DND-41 (cell line): Measurements from ENCODE around the gene ORMDL2.

ENCODE experiments used
- ATAC-seq: fragments of 200-7000 bp; cut with Tn5 transposase; 3 replicates; pipeline ENCODE4 v1.9.1; 2021; ENCODE audit warnings: low read depth; ENCODE audit not compliant: insufficient read depth
- DNase-seq: peaks from one replicate; pipeline ENCODE4 v3.0.0-alpha.2; 2020
- H2AFZ ChIP-seq: 2 replicates; pipeline ENCODE4 v1.6.0; 2012; ENCODE audit warnings: low read depth, low read length
- H3K27ac ChIP-seq: 2 replicates; pipeline ENCODE4 v1.5.1; 2012; ENCODE audit warnings: low read length, inconsistent platforms
- H3K27me3 ChIP-seq: fragments of 200-600 bp; sonication (generic); 2 replicates; pipeline ENCODE4 v1.6.0; 2012; ENCODE audit warnings: low read length, mild to moderate bottlenecking, inconsistent platforms; ENCODE audit not compliant: insufficient read depth, poor library complexity
- H3K36me3 ChIP-seq: 2 replicates; pipeline ENCODE4 v1.5.1; 2012; ENCODE audit warnings: low read length, inconsistent platforms; ENCODE audit not compliant: insufficient read depth
- H3K4me1 ChIP-seq: 2 replicates; pipeline ENCODE4 v1.5.1; 2012; ENCODE audit warnings: mild to moderate bottlenecking, low read length; ENCODE audit not compliant: insufficient read depth
- H3K4me2 ChIP-seq: 2 replicates; pipeline ENCODE4 v1.6.0; 2012; ENCODE audit warnings: mild to moderate bottlenecking, moderate library complexity, low read length, inconsistent platforms; ENCODE audit not compliant: insufficient read depth
- H3K4me3 ChIP-seq, 2 experiments: fragments of 200-600 bp in 1 of 2; shearing (Covaris generic) in 1 of 2; 2 replicates each; pipeline ENCODE4 v1.5.1; 2012 to 2016; ENCODE audit warnings: inconsistent platforms in 2 of 2, low read length in 2 of 2, mild to moderate bottlenecking in 2 of 2, low read depth in 1 of 2, moderate library complexity in 1 of 2
- H3K79me2 ChIP-seq: 2 replicates; pipeline ENCODE4 v1.6.0; 2012; ENCODE audit warnings: low read length, inconsistent platforms; ENCODE audit not compliant: insufficient read depth
- H3K9ac ChIP-seq: 2 replicates; pipeline ENCODE4 v1.6.0; 2012; ENCODE audit warnings: low read depth, mild to moderate bottlenecking, inconsistent platforms, low read length, moderate library complexity
- H3K9me3 ChIP-seq: 2 replicates; pipeline ENCODE4 v1.5.1; 2012; ENCODE audit warnings: low read length, moderate library complexity, mild to moderate bottlenecking, inconsistent platforms; ENCODE audit not compliant: insufficient read depth, severe bottlenecking
- H4K20me1 ChIP-seq: 2 replicates; pipeline ENCODE4 v1.6.0; 2012; ENCODE audit warnings: low read length; ENCODE audit not compliant: insufficient read depth
- CTCF ChIP-seq: IDR thresholded peaks from 2 replicates; pipeline ENCODE4 v1.5.1; 2012; ENCODE audit warnings: borderline replicate concordance, low read length, moderate library complexity, mild to moderate bottlenecking; ENCODE audit not compliant: poor library complexity, severe bottlenecking; ENCODE audit errors: extremely low read depth
- EZH2 ChIP-seq: IDR thresholded peaks from 3 replicates; pipeline ENCODE4 v1.6.1; 2012; ENCODE audit warnings: borderline replicate concordance, low read depth, mild to moderate bottlenecking, moderate library complexity, low read length, inconsistent platforms; ENCODE audit not compliant: severe bottlenecking

The ORMDL2 gene

GRCh38 chr12:55815473-55815872 is 2.4 kb upstream of the ORMDL2 start:
- peaks cover 46% of the 10 kb centered on the region for H4K20me1 ChIP-seq
- H3K4me2 ChIP-seq, result peak overlapping the region; percentile 73
- peaks cover 62% of the 10 kb centered on the region for H3K36me3 ChIP-seq
- H3K27ac ChIP-seq, result no peak overlapping the region; the same call in 1 of the 2 replicates
- ATAC-seq, result no peak
- no peaks in the 10 kb centered on the region for H3K9me3 ChIP-seq
- peak overlapping the region; percentile 74; the same call in 1 of the 2 replicates for H3K9ac ChIP-seq
- H3K27me3 ChIP-seq, result no peaks in the 10 kb centered on the region
- peaks cover 61% of the 10 kb centered on the region for H3K4me1 ChIP-seq
- TF ChIP-seq CTCF (no peak), EZH2 (no peak)
- no peak for DNase-seq
- no peak overlapping the region for H2AFZ ChIP-seq
- peak overlapping the region in 1 of 2 experiments; percentile 79; a peak in 1 of 4 replicates for H3K4me3 ChIP-seq
- peaks cover 98% of the 10 kb centered on the region for H3K79me2 ChIP-seq

GRCh38 chr12:55816881-55817344 is 928 bp upstream of the ORMDL2 start:
- no peaks in the 10 kb centered on the region for H3K27me3 ChIP-seq
- H3K36me3 ChIP-seq, result peaks cover 66% of the 10 kb centered on the region
- peaks cover 62% of the 10 kb centered on the region for H3K4me1 ChIP-seq
- H3K9me3 ChIP-seq, result no peaks in the 10 kb centered on the region
- H3K27ac ChIP-seq, result peak overlapping the region; percentile 73
- peak overlapping the region; percentile 73 for H3K4me2 ChIP-seq
- H2AFZ ChIP-seq, result peak overlapping the region; percentile 83
- TF ChIP-seq CTCF (no peak), EZH2 (no peak)
- H4K20me1 ChIP-seq, result peaks cover 37% of the 10 kb centered on the region
- peak overlapping the region; percentile 74 for H3K9ac ChIP-seq
- DNase-seq, result no peak
- peaks cover 86% of the 10 kb centered on the region for H3K79me2 ChIP-seq
- no peak for ATAC-seq
- peak overlapping the region; percentile 79 to 86 for H3K4me3 ChIP-seq

GRCh38 chr12:55818140-55818728 is 393 bp downstream of the ORMDL2 start:
- H3K36me3 ChIP-seq, result peaks cover 74% of the 10 kb centered on the region
- peaks cover 79% of the 10 kb centered on the region for H3K79me2 ChIP-seq
- TF ChIP-seq CTCF (no peak), EZH2 (no peak)
- H2AFZ ChIP-seq, result peak overlapping the region; percentile 84
- DNase-seq (no peak), ATAC-seq (peak; percentile 57)
- no peaks in the 10 kb centered on the region for H3K9me3 ChIP-seq
- H4K20me1 ChIP-seq, result peaks cover 25% of the 10 kb centered on the region
- peak overlapping the region; percentile 90 for H3K27ac ChIP-seq
- peak overlapping the region; percentile 66 for H3K9ac ChIP-seq
- H3K4me1 ChIP-seq, result peaks cover 55% of the 10 kb centered on the region
- H3K4me3 ChIP-seq, result peak overlapping the region; percentile 78 to 79
- peak overlapping the region; percentile 96 for H3K4me2 ChIP-seq
- H3K27me3 ChIP-seq, result no peaks in the 10 kb centered on the region
